GM18868 (cell line): ENCODE data around the gene QDPR.

Experiments used
- ATAC-seq: cut with Tn5 transposase; IDR thresholded peaks from one replicate; pipeline ENCODE4 v1.9.1; 2021; ENCODE audit warnings: mild to moderate bottlenecking, moderate library complexity; ENCODE audit not compliant: unreplicated experiment

The QDPR gene

DNA sequence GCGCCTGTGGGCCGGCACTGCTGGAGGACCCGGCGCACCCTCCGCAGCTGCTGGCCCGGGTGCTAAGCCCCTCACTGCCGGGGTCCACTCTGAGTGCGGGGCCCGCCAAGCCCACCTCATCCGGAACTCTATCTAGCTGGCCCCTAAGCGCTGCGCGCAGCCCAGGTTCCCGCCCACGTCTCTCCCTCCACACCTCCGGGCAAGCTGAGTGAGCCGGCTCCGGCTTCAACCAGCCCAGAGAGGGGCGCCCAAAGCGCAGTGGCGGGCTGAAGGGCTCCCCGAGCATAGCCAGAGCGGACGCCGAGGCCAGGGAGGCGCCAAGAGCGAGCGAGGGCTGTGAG lies 75.2 kb downstream of the QDPR start:
- ATAC-seq, result no peak
